Uterus (tissue), 2 donors: ENCODE results near the gene GALNT12.

Source experiments
- CTCF ChIP-seq, 4 experiments: fragments of 200-600 bp in 2 of 4; fragments of 450-650 bp in 2 of 4; sonication (generic) in 2 of 4; IDR thresholded peaks; one replicate each; pipeline ENCODE4 v1.5.1; 2016 to 2019; ENCODE audit warnings: antibody characterized with exemption in 4 of 4, mild to moderate bottlenecking in 2 of 4, moderate library complexity in 1 of 4
- POLR2A ChIP-seq, 2 donors: fragments of 450-650 bp; IDR thresholded peaks; one replicate each; pipeline ENCODE4 v1.6.1; 2016; ENCODE audit warnings: antibody characterized with exemption in 2 of 2, mild to moderate bottlenecking in 1 of 2, moderate library complexity in 1 of 2

GRCh38 chr9:98856982-98857381 lies 49.5 kb downstream of the GALNT12 start:
- no peak for TF ChIP-seq CTCF (IDR thresholded peaks at IDR 0.05)
- TF ChIP-seq POLR2A (IDR thresholded peaks at IDR 0.05), result no peak
